Osteocyte (in vitro differentiated cells): ENCODE results near the gene SRSF11. TPM values are rescaled to one million over a fixed set of nuclear protein-coding genes. Genes with fewer than 3 reads are reported as not detected.

Experiments used
- DNase-seq: peaks from one replicate; pipeline ENCODE4 v3.0.0; 2021; ENCODE audit warnings: mixed read lengths; ENCODE audit not compliant: unreplicated experiment; ENCODE audit errors: extremely low spot score
- H3K27ac Mint-ChIP-seq: one replicate; pipeline ENCODE4 v1.8.0; 2021; ENCODE audit warnings: mild to moderate bottlenecking, mixed read lengths; ENCODE audit not compliant: unreplicated experiment
- H3K27me3 Mint-ChIP-seq: one replicate; pipeline ENCODE4 v1.8.0; 2021; ENCODE audit warnings: mixed read lengths; ENCODE audit not compliant: unreplicated experiment
- H3K36me3 Mint-ChIP-seq: one replicate; pipeline ENCODE4 v1.8.0; 2021; ENCODE audit warnings: mixed read lengths; ENCODE audit not compliant: unreplicated experiment
- H3K4me1 Mint-ChIP-seq: one replicate; pipeline ENCODE4 v1.8.0; 2021; ENCODE audit warnings: mixed read lengths; ENCODE audit not compliant: unreplicated experiment
- H3K4me3 Mint-ChIP-seq: one replicate; pipeline ENCODE4 v1.8.0; 2021; ENCODE audit warnings: mild to moderate bottlenecking, moderate library complexity, mixed read lengths; ENCODE audit not compliant: unreplicated experiment
- H3K9me3 Mint-ChIP-seq: one replicate; pipeline ENCODE4 v1.8.0; 2021; ENCODE audit warnings: mixed read lengths; ENCODE audit not compliant: unreplicated experiment
- CTCF ChIP-seq: fragments of 200-600 bp; sonication (generic); IDR thresholded peaks from 2 replicates; pipeline ENCODE4 v1.5.0; 2021; ENCODE audit warnings: antibody characterized with exemption, mild to moderate bottlenecking, moderate library complexity
- total RNA-seq: library from RNA; stranded (reverse); gene quantifications from 2 replicates; pipeline ENCODE4 v1.2.1, GENCODE V29; 2021

The SRSF11 gene
- total RNA-seq, 1 donor from 2014 or later: 214 TPM

DNA sequence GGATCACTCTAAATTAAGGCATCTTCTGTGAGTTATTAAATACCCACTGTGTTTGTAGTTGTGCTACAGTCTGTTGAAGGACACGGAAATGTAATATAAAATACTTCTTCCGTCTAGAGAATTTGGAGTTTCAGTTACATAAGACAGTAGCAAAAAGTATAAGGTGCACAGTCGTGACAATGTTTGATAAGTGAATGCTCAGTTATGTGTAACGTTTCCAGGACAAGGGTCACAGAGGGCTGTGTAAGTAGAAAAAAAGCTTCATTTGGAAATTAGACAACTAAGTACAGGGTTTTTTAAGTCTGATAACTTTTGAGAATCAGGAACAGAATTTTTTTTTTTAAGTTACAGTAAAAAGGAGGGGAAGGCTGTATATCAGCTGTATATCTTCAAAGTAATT, 27.5 kb downstream of the SRSF11 start:
- Mint-ChIP-seq H3K4me3 (no peak overlapping the region), H3K27me3 (no peaks in the 10 kb centered on the region), H3K27ac (no peak overlapping the region), H3K9me3 (no peaks in the 10 kb centered on the region), H3K36me3 (peaks cover 65% of the 10 kb centered on the region), H3K4me1 (no peaks in the 10 kb centered on the region)
- DNase-seq: no peak
- no peak for TF ChIP-seq CTCF

- TF ChIP-seq CTCF: no peak
- H3K4me3 Mint-ChIP-seq: no peak overlapping the region
- no peak overlapping the region for H3K27ac Mint-ChIP-seq
- no peak for DNase-seq
- no peaks in the 10 kb centered on the region for H3K4me1 Mint-ChIP-seq
- no peaks in the 10 kb centered on the region for H3K9me3 Mint-ChIP-seq
- peaks cover 15% of the 10 kb centered on the region for H3K36me3 Mint-ChIP-seq
- H3K27me3 Mint-ChIP-seq: no peaks in the 10 kb centered on the region
Observed at GRCh38 chr1:70256664-70257063, 35.5 kb downstream of the SRSF11 start.

DNA sequence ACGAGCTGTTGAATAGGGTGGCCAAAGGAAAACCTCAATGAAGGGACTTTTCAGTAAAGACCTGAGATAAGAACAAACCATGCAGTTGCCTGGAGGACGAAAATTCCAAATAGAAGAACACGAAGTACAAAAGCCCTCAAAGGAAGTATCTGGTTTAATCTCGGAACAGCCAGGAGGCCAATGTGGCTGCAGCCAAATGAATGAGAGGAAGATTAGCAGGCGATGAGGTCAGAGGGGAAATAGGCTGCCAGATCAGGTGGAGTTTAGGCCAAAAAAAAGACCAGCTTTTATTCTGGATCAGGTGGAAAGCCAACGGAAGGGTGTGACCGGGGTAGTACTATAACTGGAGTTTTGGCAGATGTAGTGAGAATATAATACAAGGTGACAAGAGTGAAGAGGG, 43.7 kb downstream of the SRSF11 start:
- Mint-ChIP-seq H3K36me3 (peaks cover 50% of the 10 kb centered on the region), H3K4me1 (no peaks in the 10 kb centered on the region), H3K9me3 (peaks cover 9% of the 10 kb centered on the region), H3K27ac (no peak overlapping the region), H3K4me3 (no peak overlapping the region), H3K27me3 (no peaks in the 10 kb centered on the region)
- no peak for TF ChIP-seq CTCF
- DNase-seq: no peak

GRCh38 chr1:70265946-70266345, 44.8 kb downstream of the SRSF11 start:
- Mint-ChIP-seq H3K9me3 (peaks cover 9% of the 10 kb centered on the region), H3K27ac (no peak overlapping the region), H3K27me3 (no peaks in the 10 kb centered on the region), H3K36me3 (peaks cover 53% of the 10 kb centered on the region), H3K4me3 (no peak overlapping the region), H3K4me1 (no peaks in the 10 kb centered on the region)
- DNase-seq: no peak
- no peak for TF ChIP-seq CTCF

DNA sequence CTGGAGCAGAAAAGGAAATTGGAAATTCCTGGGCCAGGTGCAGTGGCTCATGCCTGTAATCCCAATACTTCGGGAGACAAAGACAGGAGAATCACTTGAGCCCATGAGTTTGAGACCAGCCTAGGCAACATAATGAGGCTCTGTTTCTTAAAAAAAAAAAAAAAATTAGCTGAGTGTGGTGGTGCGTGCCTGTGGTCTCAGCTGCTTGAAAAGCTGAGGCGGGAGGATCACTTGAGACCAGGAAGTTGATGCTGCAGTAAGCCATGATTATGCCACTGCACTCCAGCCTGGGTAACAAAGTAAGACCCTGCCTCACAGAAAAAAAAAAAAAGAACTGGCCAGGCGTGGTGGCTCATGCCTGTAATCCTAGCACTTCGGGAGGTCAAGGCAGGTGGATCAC, 56.7 kb downstream of the SRSF11 start:
- DNase-seq: no peak
- no peaks in the 10 kb centered on the region for H3K9me3 Mint-ChIP-seq
- no peak overlapping the region for H3K4me3 Mint-ChIP-seq
- no peaks in the 10 kb centered on the region for H3K27me3 Mint-ChIP-seq
- peaks cover 6% of the 10 kb centered on the region for H3K4me1 Mint-ChIP-seq
- no peak for TF ChIP-seq CTCF
- H3K36me3 Mint-ChIP-seq: peaks cover 36% of the 10 kb centered on the region
- H3K27ac Mint-ChIP-seq: no peak overlapping the region
